Measurements from ENCODE around the gene OR5AR1.
"Not testable (repeated sequence)": the region's sequence is repeated elsewhere in the genome, so short reads cannot be mapped to it uniquely, and the experiment has no call there.

OR5AR1 gene

GRCh38 chr11:56663386-56663785, at the start of gene OR5AR1:
Gene OR5AR1, plus strand, starts transcription at chr11:56663686. Its CDS starts 0 bp downstream, at chr11:56663686.
- DNase-seq: no peak

DNA sequence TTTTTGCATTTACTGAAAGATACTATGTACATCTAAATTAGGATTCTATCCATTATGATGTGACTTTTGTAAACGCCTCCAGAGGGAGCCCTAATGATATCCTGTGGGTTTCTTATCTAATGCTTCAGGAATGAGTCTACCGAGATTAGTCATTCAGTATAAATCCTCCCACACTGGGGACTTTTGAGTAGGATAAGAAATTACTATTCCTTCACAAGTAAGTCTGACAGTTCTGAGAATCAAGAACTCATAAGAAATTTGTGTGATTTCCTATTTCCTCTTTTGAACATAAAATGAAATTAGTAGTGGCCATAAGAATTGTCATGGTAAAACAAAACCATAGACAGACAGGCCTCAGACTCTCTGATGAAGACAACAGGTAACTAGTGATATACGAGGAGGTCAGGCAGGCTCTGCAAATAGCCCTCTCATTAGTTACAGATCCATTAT, 38.8 kb upstream of the OR5AR1 start:
- DNase-seq: peak in 1 of 2 experiments; percentile 1

DNA sequence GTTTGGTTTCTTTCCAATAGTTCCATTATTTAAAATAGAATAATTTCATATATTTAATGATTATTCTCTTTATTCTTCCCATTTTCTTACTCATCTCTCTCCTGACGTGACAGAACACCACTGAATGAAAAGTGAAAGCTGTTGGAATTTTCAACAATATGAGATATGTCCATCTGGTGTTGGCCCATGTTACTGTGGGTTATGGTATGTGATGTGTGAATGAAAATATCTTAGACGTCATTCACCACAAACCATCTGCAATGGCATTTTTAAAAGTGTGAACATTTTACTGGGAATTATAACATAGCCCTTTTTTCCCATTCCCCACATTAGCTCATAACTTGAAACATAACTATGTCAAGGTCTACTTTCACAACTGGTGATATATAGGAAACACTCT, 37.5 kb upstream of the OR5AR1 start:
- no peak for DNase-seq

- no peak for DNase-seq
These were observed 31.2 kb upstream of the OR5AR1 start for GRCh38 chr11:56632329-56632728.

DNA sequence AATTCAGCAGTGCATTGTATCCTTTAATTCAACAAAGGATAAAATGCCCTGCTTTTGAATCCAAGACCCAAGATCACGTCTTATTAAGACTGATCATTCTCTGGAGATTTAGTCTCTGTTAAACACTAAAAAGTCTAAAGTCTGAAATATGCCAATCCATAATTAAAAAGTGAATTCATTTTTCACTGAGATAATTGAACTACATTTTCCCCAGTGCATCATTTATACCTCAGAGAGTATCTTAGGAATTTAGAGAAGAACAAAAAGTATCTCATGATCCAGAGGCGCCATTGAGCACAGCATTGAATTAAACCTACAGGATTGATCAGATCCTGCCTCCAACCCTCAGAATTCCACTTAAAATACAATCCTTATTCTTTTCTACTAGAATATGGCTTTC, 26.6 kb upstream of the OR5AR1 start:
- no peak for DNase-seq

GRCh38 chr11:56637500-56637899, 26.0 kb upstream of the OR5AR1 start:
- DNase-seq: no peak

GRCh38 chr11:56642339-56642738, 21.1 kb upstream of the OR5AR1 start, which contains the start of gene OR5AP2:
Gene OR5AP2, minus strand, starts transcription at chr11:56642439. Its CDS starts 0 bp downstream, at chr11:56642439.
- DNase-seq: no peak

- DNase-seq: no peak
These were observed 3.7 kb upstream of the OR5AR1 start for GRCh38 chr11:56659755-56660154.

DNA sequence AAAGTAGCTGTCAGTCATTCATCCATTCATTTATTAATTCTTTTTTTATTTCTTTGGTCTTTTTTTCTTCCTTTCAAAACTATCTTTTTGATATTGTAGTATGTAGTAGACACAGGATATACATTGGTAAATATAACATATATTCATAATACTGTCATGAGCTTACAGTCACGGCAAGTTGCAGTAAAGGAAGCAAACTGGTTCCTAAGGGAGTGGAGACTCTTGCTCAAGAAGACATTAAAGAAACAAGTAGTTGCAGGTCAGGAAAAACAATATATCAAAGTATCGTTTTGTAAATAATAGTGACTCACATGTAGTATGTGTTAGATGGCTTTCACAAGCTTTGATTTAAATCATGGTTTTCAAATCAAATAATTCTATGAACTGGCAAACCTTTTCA, 7.5 kb downstream of the OR5AR1 start:
- DNase-seq: no peak

DNA sequence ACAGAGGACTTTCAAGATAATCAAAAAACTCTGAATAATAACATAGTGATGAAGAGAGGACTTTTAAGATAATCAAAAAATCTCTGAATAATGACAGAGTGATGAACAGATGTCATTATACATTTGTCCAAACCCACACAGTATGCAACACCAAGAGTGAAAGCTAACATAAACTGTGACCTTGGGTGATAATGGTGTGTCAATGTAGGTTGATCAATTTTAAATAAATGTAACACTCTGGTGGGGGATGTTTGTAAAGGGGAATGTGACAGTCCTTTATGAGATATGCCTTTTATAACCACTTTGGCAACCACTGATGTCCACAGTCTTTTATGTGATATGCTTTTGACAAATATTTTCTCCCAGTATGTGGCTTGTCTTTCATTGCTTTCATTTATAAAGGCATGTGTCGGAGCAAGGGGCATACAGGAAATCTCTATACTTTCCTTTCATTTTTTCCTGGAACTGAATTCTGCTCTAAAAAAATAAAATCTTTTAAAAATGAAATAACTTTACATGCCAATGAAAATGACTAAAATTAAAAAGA, 25.1 kb downstream of the OR5AR1 start:
- no peak for DNase-seq

DNA sequence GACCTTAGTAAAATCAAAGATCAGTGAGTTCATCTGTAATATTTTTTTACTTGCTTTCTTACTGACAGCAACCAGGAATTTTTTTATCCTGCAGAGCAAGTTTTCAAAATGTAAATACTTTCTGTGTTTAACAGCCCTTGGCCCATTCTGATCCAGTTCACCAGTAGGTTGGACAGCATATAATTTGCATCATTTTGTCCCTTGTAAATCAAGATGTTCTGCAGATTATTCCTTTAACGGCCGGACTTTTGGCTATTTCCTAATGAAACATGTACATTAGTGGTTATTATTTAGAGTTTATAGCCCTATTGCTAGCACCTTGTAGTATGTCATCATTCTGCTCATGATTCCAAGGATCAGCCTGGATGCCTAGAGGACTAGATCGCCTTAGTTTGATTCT, 27.7 kb downstream of the OR5AR1 start:
- not testable (repeated sequence) for DNase-seq

DNA sequence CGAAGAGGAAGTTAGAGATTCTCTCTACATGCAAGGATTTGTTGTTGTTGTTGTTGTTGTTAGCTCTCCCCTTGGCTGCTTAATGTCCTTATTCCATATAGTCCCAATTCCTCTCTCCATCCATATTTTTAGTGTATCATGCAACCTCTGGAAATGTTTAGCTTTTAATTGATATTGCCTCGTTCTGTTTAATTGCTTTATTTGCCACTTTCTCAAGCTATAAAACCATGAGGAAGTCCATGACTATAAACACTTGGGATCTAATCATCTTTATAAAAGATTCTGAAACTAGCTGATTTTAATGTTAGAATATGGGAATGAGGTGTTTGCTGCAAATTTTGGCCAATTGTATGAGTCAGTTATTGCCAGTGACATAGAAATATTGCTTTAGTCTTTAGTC, 29.9 kb downstream of the OR5AR1 start:
- DNase-seq: no peak

GRCh38 chr11:56698795-56699194, 35.3 kb downstream of the OR5AR1 start, which contains the start of gene OR9G1:
Gene OR9G1, plus strand, starts transcription at chr11:56699095. Its CDS starts 1,293 bp downstream, at chr11:56700388.
- no peak for DNase-seq

DNA sequence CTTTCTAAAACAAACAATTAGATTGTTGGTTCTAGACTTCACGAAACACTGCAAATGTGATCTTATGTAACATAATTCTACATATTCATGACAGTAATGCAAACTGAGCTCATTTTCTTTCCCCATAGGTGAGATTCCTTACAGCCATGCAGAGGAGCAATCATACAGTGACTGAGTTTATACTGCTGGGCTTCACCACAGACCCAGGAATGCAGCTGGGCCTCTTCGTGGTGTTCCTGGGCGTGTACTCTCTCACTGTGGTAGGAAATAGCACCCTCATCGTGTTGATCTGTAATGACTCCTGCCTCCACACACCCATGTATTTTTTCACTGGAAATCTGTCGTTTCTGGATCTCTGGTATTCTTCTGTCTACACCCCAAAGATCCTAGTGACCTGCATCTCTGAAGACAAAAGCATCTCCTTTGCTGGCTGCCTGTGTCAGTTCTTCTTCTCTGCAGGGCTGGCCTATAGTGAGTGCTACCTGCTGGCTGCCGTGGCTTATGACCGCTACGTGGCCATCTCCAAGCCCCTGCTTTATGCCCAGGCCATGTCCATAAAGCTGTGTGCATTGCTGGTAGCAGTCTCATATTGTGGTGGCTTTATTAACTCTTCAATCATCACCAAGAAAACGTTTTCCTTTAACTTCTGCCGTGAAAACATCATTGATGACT, 36.9 kb downstream of the OR5AR1 start:
- DNase-seq: no peak

GRCh38 chr11:56700914-56701485, 37.5 kb downstream of the OR5AR1 start:
- no peak for DNase-seq

- no peak for DNase-seq
These were observed 42.4 kb downstream of the OR5AR1 start for GRCh38 chr11:56705784-56706396.

GRCh38 chr11:56706486-56706885, 43.0 kb downstream of the OR5AR1 start:
- no peak for DNase-seq

GRCh38 chr11:56714206-56714605, 50.7 kb downstream of the OR5AR1 start:
- DNase-seq: no peak
